Gastroesophageal sphincter (tissue), 4 donors: ENCODE results near the gene CDK18. TPM values are rescaled to one million over a fixed set of nuclear protein-coding genes. Genes with fewer than 3 reads are reported as not detected.

Experiments used
- ATAC-seq: fragments of 150-250 bp; one replicate; pipeline ENCODE4 v1.9.1; 2016; ENCODE audit warnings: mild to moderate bottlenecking, moderate library complexity
- H3K27ac ChIP-seq, 4 donors: fragments of 200-600 bp; sonication (generic) in 3 of 4; 1 replicate in 3 of 4; 2 replicates in 1 of 4; pipeline ENCODE4 v1.5.1; 2016 to 2019
- H3K27me3 ChIP-seq: fragments of 200-600 bp; sonication (generic); one replicate; pipeline ENCODE4 v1.5.1; 2019
- H3K36me3 ChIP-seq, 2 donors: fragments of 200-600 bp; sonication (generic); one replicate each; pipeline ENCODE4 v1.5.1; 2019; ENCODE audit warnings: control low read depth in 1 of 2
- H3K4me1 ChIP-seq, 3 donors: fragments of 200-600 bp; sonication (generic); 1 replicate in 2 of 3; 2 replicates in 1 of 3; pipeline ENCODE4 v1.5.1; 2016 to 2019; ENCODE audit warnings: control low read depth in 2 of 3
- H3K4me3 ChIP-seq, 2 donors: fragments of 200-600 bp; sonication (generic); one replicate each; pipeline ENCODE4 v1.5.1; 2019; ENCODE audit warnings: mild to moderate bottlenecking in 1 of 2, moderate library complexity in 1 of 2
- H3K9me3 ChIP-seq, 3 donors: fragments of 200-600 bp; sonication (generic); one replicate each; pipeline ENCODE4 v1.5.1; 2017 to 2019; ENCODE audit warnings: control low read depth in 2 of 3
- EP300 ChIP-seq: sonication (generic); formaldehyde crosslinking; IDR thresholded peaks from one replicate; pipeline ENCODE4 v1.6.1; 2017; ENCODE audit warnings: antibody characterized with exemption, mild to moderate bottlenecking
- POLR2A ChIP-seq, 2 donors: fragments of 450-650 bp; IDR thresholded peaks; one replicate each; pipeline ENCODE4 v1.6.1; 2017; ENCODE audit warnings: antibody characterized with exemption in 2 of 2, mild to moderate bottlenecking in 2 of 2, moderate library complexity in 1 of 2
- POLR2AphosphoS5 ChIP-seq: sonication (generic); formaldehyde crosslinking; IDR thresholded peaks from one replicate; pipeline ENCODE4 v1.6.1; 2017; ENCODE audit warnings: antibody characterized with exemption
- WGBS, 2 donors: methylation state at CpG; one replicate each; pipeline ENCODE4 v1.1.5; 2018; ENCODE audit warnings: low coverage in 1 of 2; 5-methylcytosine and 5-hydroxymethylcytosine counted together
- total RNA-seq, 4 donors: library from RNA; depleted of rRNA; stranded (reverse); fragments of >200 nt; gene quantifications; one replicate each; pipeline ENCODE4 v1.1.0, GENCODE V29; 2016
- TF ChIP-seq, protein P1 (sequence below), 4 experiments: fragments of 200-600 bp in 2 of 4; fragments of 450-650 bp in 2 of 4; sonication (generic) in 1 of 4; IDR thresholded peaks; one replicate each; pipeline ENCODE4 v1.5.1; 2017 to 2019; ENCODE audit warnings: antibody characterized with exemption in 4 of 4, mild to moderate bottlenecking in 2 of 4, moderate library complexity in 2 of 4

Gene CDK18
- total RNA-seq, 4 donors from 2014 or later: 5.1 to 13.7 (median 6.3) TPM

DNA sequence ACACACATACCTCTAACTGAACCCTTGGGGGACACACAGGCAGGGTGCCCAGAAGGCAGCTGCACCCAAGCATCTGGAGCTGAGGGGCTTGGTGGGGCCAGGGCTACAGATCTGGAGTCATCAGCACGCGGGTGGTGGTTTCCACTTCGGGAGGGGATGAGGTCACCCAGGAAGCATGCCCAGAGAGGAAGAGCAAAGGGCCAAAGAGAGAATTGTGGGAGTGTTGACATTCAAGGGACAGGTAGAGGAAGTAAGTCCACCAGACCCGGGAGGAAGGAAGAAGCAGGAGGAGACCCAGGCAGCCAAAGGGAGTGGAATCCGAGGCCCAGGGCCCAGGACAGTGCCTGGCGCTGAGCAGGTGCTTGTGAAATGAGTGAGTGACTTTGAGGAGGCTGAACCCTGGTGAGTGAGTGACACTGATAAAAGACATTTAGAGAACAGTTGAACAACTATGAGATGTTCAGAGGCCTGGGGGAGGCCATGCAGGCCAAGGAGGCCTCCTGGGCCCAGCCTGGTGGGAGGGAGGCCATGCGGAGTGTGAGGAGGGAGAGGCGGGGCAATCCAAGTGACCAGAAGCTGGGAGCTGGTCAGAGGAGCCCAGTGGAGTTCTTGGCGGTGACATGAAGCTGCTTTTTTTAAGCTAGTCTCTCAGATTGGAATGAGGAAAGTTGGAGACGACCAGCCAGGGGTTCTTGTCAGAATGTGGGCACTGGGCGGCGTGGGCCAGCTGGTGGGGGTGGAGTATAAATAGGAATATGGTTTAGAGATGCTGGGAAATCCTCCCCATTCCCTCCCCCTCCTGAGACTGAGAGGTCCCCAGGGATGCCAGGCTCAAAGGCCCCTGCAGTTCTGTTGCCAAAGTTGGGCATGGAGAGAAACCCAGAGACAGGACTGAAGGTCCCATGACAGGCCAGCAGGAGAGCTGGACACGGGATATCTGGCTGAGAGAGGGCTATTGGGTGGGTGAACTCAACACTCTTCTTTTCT is 7.9 kb downstream of the CDK18 start:
- Histone ChIP-seq H3K27ac (peak overlapping the region in 3 of 4 donors; percentile 46 to 68 (median 48)), H3K36me3 (no peaks in the 10 kb centered on the region), H3K4me1 (peaks cover 0 to 43% (median 3%) of the 10 kb centered on the region in 3 donors), H3K27me3 (no peaks in the 10 kb centered on the region), H3K4me3 (no peak overlapping the region), H3K9me3 (no peaks in the 10 kb centered on the region)
- ATAC-seq: peak; percentile 36
- 54 to 66% methylated on average over 9 to 13 of the region's 13 CpGs for WGBS, 2 donors
- TF ChIP-seq POLR2A (IDR thresholded peaks at IDR 0.05) (no peak), EP300 (no peak), POLR2AphosphoS5 (no peak)
- TF ChIP-seq, protein P1, sequence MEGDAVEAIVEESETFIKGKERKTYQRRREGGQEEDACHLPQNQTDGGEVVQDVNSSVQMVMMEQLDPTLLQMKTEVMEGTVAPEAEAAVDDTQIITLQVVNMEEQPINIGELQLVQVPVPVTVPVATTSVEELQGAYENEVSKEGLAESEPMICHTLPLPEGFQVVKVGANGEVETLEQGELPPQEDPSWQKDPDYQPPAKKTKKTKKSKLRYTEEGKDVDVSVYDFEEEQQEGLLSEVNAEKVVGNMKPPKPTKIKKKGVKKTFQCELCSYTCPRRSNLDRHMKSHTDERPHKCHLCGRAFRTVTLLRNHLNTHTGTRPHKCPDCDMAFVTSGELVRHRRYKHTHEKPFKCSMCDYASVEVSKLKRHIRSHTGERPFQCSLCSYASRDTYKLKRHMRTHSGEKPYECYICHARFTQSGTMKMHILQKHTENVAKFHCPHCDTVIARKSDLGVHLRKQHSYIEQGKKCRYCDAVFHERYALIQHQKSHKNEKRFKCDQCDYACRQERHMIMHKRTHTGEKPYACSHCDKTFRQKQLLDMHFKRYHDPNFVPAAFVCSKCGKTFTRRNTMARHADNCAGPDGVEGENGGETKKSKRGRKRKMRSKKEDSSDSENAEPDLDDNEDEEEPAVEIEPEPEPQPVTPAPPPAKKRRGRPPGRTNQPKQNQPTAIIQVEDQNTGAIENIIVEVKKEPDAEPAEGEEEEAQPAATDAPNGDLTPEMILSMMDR (IDR thresholded peaks at IDR 0.05): no peak

DNA sequence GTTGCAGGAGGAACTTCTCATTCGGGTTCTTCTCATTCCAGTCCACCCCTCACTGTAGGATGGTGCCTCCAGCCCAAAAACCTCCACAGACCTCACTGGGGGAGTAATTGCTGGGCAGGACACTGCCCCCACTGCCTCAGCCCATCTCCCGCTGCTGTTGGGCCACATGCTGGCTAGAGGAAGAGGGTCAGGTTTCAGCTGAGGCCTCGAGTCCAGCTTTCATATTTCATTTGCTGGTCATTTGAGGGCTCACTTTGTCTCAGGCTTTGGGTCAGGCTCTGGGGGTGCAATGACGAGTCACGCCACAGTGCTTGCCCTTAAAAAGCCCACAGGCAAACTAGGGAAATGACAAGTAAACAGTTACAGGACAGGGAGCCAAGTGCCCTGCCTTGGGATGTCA is 9.3 kb downstream of the CDK18 start:
- no peaks in the 10 kb centered on the region for H3K27me3 ChIP-seq
- peaks cover 0 to 44% (median 3%) of the 10 kb centered on the region in 3 donors for H3K4me1 ChIP-seq
- 65 to 71% methylated on average over 1 to 4 of the region's 5 CpGs for WGBS, 2 donors
- no peak overlapping the region for H3K4me3 ChIP-seq
- H3K27ac ChIP-seq: no peak overlapping the region
- no peak for ATAC-seq
- no peaks in the 10 kb centered on the region for H3K9me3 ChIP-seq
- TF ChIP-seq POLR2AphosphoS5 (no peak), POLR2A (IDR thresholded peaks at IDR 0.05) (no peak)
- H3K36me3 ChIP-seq: no peaks in the 10 kb centered on the region

GRCh38 chr1:205514211-205515142 is 10.0 kb downstream of the CDK18 start:
- Histone ChIP-seq H3K9me3 (no peaks in the 10 kb centered on the region), H3K36me3 (no peaks in the 10 kb centered on the region), H3K27me3 (no peaks in the 10 kb centered on the region), H3K4me3 (no peak overlapping the region), H3K27ac (no peak overlapping the region), H3K4me1 (peaks cover 0 to 48% (median 6%) of the 10 kb centered on the region in 3 donors)
- ATAC-seq: no peak
- TF ChIP-seq POLR2AphosphoS5 (no peak), EP300 (no peak), POLR2A (IDR thresholded peaks at IDR 0.05) (no peak)
- TF ChIP-seq, protein P1 (IDR thresholded peaks at IDR 0.05): no peak
- 73 to 86% methylated on average over 5 to 6 of the region's 7 CpGs for WGBS, 2 donors

DNA sequence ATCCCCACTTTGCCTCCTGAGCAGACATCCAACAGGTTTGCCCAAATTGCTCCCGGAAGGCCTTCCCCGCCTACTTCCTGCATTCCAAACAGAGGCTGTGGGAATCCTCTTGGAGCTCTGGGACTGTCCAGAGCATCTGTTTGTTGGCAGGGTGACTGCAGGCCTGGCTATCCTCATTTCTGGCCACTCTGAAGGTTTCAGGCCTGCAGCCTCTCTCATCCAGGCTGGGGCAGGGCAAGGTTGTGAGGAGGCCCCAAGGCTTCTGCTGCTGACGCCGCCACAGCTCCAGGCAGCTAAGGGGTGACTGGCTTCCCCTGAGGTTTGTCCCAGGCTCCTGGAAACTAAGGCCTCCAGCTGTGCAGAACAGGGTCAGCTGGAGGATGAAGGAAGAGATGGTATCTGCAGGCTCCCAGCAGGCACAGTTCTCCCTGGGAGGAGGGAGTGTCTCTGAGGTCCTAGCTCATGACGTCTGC is 11.3 kb downstream of the CDK18 start:
- peak; percentile 53 for ATAC-seq
- H3K9me3 ChIP-seq: no peaks in the 10 kb centered on the region
- no peaks in the 10 kb centered on the region for H3K36me3 ChIP-seq
- peaks cover 0 to 58% (median 12%) of the 10 kb centered on the region in 3 donors for H3K4me1 ChIP-seq
- TF ChIP-seq, protein P1 (IDR thresholded peaks at IDR 0.05): no peak
- TF ChIP-seq POLR2A (IDR thresholded peaks at IDR 0.05): no peak
- no peak for TF ChIP-seq EP300
- no peak for TF ChIP-seq POLR2AphosphoS5
- H3K27ac ChIP-seq: peak overlapping the region in 3 of 4 donors; percentile 31 to 48 (median 48)
- no peaks in the 10 kb centered on the region for H3K27me3 ChIP-seq
- WGBS, 2 donors: no CpG with 5 or more reads among the region's 5 CpGs
- H3K4me3 ChIP-seq: no peak overlapping the region

- no peaks in the 10 kb centered on the region for H3K36me3 ChIP-seq
- H3K27ac ChIP-seq: peak overlapping the region in 3 of 4 donors; percentile 12 to 48 (median 48)
- no peak overlapping the region for H3K4me3 ChIP-seq
- H3K27me3 ChIP-seq: no peaks in the 10 kb centered on the region
- H3K9me3 ChIP-seq: no peaks in the 10 kb centered on the region
- H3K4me1 ChIP-seq: peaks cover 0 to 58% (median 12%) of the 10 kb centered on the region in 3 donors
- TF ChIP-seq, protein P1 (IDR thresholded peaks at IDR 0.05): no peak
- TF ChIP-seq EP300: no peak
- no peak for TF ChIP-seq POLR2AphosphoS5
- no peak for TF ChIP-seq POLR2A (IDR thresholded peaks at IDR 0.05)
- 65 to 89% methylated on average over 2 to 3 of the region's 4 CpGs for WGBS, 2 donors
- ATAC-seq: no peak
Measured at GRCh38 chr1:205516362-205516761, 11.9 kb downstream of the CDK18 start.
